RPMI8226 (cell line): ENCODE data around the gene TBX5.
A peak's percentile ranks its signal among the peaks of the same experiment; 100 is the strongest.

Experiments used
- DNase-seq: peaks from one replicate; pipeline ENCODE4 v3.0.0-alpha.2; 2015

The TBX5 gene

DNA sequence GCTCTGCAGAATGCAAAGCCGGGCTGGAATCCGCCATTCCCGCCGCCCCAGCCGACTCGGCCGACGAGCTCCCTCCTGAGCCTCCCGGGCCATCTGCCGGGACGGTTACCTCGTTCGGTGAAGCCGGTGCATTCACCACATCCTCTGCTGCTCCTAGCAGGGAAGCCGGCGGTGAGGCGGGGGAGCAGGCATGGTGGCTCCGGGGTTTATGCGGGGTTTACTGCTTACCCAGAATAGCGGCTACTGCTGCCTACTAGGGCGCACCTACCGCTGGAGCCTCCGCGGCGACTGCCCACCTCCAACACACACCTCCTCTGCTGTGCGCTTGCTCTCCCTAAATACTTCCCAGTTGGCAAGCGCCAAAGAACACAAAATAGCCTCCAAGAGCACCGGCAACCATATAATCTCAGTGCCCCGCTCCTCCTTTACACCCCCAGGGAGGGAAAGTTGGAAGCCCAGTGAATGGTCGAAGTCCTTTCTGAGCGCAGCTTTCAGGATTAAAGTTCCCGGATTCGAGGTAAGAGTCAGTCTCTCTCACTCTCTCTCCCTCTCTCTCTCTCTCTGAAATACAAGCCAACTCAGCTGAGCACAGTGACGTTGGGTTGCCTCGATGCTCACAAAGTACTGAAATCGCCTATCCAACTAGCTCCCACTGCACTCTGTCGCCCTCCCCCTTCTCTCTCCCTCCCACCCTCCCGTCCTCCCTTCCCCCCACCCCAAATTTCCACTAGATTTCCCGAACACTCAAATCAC lies at the start of gene TBX5:
TBX5 (minus strand) TSS at position 626 of the 753 bp plus-strand sequence. CDS start 2,246 bp downstream, outside the sequence.
- no peak for DNase-seq

DNA sequence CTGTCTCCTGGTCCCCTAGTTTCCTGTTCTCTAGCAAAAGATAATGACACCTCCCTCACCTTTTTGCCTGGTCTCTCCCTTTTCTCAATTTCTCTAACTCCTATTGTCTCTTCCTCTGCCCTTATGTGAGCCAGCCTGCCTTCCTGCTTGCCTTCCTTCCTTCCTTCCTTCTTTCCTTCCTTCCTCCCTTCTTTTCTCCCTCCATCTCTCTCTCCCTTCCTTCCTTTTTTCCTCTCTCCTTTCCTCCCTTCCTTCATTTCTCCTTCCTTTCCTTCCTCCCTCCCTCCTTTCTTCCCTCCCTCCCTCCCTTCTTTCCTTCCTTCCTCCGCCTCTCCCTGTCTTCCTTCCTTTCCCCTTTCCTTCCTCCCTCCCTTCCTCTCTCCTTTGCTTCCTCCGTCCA lies 45.7 kb upstream of the TBX5 start:
- no peak for DNase-seq

DNA sequence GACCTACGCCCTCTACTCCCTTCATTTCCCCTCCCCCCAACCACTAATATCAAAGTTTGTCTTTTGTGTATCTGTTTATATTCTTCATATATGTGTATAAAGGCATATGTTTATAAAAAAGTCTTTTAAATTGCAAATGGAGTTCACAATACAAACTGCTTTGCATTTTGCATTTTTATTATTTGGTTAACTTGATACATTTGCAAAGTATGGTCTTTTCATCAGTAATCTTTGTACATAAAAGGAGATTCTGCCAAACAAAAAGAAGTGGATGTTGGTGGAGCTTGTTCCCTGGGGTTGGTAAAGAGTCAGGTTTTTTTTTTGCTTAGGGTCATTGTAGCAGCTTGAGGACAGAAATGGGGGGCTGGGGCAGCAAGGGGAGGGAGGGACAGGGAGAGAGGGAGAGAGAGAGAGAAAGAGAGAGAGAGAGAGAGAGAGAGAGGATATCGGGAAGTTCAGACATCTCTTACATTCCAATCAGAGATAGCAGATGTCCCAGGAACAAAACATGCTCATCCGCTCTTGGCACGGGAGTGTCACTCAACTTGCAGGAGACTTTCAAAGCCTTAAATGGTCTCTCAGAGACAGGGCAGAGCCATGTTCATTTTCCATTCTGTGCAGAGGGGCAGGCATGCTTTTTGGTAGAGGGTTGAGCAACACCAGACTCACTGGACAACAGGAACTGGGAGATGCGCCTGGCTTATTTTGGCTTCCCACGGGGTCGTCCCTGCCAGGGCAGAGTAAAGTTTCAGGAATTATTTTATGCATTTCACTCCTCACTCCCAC lies 44.8 kb upstream of the TBX5 start:
- no peak for DNase-seq

DNA sequence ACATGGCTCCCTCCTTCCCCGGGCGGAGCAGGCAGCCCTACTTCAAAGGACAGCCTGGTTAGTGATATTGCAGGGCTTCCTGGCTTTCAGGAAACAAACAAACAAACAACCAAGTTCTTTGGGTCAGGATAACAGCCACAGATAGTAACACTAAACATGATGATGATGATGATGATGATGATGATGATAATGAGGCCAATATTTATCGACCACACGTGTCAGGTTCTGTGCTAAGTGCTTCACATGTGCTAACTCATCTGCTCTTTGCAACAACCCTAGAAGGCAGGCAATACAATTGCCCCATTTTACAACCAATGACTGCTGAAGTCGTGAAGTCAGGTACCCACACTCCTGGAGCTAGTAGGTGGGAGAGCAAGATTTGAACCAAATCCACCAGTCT lies 44.1 kb upstream of the TBX5 start:
- no peak for DNase-seq

DNA sequence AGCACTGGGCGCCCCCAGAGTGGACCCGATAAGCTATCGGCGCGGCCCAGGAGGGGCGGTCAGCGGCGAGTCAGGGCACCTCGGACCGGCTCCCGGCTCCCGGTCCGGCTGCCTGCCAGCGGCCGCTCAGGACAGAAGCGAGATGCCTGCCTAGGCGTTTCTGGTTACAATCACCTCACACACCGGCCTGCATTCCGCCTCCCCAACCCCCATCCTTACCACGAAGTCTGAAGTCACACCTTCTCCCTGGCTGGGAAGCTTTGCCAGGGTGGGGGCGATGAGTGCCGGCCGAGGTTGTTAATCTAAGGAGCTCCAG lies 42.6 kb upstream of the TBX5 start:
- no peak for DNase-seq

DNA sequence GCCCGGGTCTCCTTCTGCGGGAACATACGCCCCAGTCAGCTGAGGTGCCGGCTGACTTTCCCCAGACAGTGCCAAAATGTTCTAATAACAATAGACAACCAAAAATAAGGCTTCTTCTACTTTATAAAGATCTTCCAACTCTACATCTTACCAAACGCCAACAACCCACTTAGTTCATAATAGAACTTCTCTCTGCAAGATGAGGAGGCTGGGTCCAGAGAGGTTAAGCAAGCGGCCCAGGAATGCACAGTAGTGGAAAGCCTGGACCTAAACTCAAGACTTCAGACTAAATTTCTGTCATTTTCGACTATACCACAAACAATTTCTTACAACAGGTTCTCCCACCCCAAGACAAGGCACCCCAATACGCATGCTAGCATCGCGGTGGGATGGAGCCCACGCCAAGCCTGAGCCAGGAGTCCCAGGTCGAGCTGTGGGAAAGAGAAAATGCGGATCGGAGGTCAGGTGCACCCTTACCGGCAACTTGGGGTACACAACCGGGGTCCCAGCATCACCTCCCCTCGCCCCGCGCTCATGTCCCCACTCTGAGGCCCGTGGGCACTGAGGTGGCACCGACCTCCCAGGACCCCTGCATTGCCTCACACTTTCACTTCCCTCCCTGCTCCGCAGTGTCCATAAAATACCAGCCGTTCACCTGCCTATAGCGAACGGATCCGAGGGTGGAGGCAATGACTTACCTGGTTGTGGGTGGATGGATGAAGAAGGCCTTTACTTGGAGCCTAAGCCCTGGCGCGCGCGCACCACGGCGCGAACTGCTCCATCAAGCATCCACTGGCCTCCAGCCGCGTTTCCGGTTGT lies 42.1 kb upstream of the TBX5 start:
- no peak for DNase-seq

DNA sequence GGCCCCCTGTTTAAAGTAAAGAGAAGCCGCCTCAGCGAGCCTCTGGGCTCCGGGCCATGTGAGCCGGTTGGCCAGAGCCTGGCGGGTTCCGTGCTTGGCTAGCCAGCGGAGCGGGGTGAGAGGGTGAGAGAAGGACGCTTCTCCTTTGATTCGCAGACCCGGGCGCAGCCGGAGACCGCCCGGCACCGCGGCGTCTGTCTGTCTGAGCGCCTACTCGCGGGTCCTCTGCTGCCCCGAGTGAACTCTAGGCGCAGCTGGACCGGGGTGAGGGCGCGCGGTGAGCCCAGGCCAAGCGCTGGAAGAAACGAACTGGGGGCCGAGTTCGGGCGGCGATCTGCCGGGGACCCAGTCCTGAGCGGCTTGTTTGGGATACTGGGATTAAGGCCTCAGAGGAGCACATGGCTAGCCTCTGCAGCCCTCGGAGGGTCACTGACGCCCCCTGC lies 41.4 kb upstream of the TBX5 start:
- DNase-seq: no peak

DNA sequence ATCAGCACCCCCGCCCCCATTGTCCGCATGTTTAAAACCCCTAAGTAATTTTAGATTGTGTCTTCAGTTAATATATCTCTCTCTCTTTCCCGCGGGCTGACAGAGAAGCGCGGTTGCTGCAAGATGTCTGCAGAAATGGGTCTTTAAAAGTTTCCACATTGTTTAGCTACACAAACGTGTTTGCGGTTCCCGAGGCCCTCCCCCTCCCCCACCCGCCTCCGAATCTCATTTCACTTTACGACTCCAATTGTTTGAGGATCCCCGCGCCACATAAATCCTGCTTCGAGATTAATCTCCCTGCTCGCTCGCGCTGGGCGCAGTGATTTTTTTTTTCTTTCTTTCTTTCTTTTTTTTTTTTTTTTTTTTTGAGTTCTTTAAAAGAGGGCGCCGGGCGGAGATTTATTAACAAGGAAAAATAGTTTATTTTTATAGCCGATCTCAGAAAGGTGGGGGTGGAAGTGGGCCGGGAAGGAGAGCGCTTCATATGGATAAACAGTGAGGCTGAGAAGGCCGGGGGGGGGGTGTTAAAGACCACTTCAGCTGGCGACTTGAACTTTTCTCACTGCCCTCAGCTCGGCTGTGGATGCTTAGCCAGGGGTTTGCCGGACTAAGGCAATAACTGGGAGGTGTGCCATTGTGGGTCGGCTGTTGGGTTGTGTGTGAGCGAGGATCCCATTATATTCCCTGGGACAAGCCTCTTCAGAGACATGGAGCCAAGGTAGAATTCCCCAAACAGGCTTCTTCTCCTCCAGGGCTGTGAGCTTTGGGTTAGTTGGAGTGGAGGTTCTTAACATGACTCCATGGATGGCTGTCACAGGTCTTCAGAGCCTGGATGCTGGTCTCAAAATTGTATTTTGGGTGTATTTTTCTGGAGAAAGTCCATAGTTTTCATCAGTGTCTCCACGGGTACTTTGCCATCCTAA lies 39.7 kb upstream of the TBX5 start:
- no peak for DNase-seq

DNA sequence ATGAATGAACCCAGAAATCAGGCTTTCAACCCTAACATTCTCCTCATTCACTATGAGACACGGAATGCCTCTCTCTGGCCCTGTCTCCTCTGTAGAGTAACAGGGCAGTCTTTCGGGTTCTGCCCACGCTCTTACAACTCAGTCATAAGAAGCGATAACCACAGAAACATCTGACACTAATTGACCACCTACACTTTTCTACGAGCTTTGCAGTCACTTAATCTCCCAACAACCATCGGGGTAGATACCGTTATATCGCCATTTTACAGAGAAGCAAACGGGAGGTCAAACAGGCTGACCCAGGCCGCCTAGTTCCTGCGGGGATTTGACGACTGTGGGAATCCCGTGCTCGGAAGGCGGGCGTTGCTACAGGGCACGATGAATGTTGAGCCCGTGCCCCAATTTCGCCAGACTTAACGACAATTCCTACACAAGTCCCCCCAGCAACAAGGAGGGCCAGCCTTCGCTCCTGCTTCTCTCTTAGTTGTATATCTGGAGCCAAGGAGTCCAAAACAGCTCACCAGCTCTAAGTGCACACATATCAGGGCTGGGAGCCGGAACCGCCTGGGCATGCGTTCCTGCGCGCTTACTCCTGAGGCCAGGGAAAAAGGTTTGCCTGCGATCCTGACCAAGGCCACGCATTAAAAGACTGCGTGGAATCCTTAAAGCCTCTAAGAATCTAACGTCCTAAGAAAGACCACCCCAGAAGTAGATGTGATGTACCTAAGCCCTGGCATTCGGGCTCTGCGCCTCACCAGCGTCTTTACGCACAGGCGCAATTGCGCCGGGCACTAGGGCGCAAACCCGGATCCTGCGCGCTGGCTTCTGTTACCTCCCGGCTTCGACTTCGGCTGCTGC lies 38.7 kb upstream of the TBX5 start:
- DNase-seq: no peak

DNA sequence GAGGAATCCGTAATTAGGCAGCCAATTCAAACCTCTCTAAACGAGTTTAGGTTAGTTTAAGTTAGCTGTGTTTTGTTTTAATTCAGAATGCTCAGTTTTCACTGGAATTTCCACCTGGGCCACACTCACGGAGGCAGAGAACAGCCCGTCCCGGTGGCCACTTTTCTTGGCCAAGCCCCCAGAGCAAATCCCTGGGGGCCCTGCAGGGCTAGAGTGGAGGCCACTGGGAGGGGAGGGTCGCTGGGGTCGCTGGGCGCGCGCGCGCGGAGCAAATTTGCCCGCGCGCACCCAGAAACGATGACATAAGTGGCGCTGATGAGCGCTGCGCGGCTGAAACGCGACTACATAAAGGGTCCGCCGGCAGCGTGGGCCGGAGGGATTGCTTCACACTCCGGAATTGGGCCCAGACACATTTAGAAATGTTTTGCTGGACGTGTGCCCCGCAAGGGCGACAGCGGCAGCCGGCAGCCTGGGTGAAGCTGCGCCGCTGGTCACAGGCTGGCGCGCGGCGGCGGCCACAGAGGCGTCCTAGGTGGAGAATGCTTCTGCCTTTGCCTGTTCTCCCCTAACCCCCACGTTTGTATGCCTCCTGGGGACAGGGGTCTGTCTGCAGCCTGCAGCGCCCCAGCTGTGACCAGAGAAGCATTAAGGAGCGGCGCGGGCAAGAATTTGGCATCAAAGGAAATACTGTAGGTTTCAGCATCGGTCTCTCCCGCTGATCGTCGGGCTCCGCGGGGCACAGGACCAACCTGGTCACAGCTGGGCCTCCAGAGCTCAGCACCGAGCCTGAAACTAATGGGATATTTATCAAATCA lies 37.9 kb upstream of the TBX5 start:
- DNase-seq: no peak

DNA sequence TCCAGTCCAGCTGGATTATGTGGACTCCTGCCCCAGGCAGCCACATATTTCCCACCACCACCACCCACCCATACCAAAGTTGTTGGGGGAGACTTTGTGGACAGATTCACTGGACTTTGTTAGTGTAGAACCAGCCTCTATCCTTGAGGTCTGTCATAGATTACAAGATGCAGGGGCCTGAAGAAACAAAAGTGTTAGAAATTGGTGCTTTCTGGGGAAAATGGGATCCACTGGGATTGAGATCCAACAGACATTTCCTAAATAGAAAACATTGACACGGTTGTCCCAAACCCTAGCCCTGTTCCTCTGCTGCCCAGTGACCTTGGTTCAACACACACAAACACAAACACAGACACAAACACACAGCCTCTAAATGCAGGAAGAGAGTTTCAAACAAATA lies 36.6 kb upstream of the TBX5 start:
- no peak for DNase-seq

DNA sequence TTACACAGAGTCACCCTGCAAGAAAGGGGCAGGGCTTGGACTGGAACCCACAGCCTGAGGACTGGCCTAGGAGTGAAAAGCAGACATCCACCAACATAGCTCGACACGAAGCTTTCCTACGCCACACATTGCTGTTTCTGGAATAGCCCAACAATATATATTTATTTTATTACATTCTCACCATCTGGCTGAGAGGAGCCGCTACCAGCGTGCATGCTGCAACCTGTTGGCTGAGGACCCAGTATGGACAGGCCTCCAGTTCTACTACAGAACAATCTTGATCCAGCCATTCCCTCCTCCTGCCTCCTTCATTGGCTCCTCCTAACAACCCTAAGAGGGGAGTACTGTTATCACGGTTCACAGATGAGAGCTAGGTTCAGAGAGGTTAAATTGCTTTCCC lies 35.6 kb upstream of the TBX5 start:
- DNase-seq: no peak

DNA sequence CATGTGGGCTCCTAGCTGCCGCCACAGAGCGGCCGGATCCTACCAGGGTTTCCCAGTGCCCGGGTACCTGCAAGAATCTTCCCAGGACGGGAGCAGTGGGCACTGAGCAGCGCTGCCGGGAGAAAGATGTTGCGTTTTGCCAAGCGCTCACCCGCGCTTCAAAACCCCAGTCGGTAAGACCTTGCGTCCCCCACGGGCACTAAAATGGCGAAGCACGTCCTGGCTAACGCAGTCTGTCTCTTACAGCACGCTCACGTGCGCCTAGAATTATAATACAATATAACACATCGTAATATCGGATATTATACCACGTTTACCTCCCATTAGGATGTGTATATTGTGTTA lies 35.1 kb upstream of the TBX5 start:
- DNase-seq: no peak

DNA sequence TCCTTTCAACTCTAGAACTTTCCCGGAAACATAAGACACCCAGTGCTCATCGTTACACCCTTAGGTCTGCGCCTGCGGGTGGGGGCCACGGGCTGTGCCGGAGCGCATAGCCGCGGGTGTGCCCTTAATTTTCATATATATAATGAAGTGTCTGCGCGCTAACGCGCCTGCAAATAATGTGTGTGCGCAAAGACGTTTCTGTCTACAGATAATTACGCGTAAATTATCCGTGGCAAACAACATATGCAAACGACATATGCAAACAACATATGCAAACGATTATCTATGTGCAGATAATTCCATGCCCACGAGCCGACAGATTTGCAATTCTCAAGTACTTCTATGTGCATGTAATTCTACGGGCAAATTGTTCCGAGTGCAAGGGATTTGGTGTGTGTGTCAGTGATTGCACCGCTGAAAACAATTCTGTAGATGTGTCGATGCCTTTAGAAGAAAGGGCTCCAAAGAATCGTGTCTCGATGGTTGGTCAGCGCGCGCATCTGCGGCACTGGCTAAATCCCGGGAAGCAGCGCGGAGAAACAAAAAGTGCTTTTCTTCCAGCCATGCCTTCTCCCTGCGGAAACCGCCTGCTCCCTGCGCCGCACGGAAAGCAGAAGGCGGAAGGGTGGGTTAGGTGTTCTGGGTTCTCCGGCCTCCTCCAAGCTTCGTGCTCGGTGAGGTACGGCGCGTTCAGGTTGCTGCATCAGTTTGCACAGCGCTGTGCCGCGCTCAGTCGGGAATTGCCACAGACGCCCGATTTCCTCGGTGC lies 34.5 kb upstream of the TBX5 start:
- no peak for DNase-seq

DNA sequence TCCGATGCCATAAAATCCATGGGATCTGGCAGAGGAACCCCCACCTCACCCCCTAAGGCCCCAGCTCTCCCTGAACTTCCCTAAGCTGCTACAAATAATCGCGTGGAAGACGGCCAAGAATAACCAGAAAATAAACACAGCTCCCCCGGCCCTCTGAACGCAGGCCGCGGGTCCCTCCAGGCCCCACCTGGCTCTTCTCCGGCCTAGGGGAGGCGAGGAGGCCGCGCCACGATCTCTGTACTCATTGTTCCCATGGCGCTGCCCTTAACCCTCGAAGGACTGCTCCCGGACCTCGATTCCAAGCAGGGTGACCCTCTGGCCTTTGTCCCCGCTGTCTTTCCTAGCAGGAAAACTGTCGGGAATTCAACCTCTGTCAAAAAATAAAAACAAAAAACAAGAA lies 33.9 kb upstream of the TBX5 start:
- DNase-seq: no peak

DNA sequence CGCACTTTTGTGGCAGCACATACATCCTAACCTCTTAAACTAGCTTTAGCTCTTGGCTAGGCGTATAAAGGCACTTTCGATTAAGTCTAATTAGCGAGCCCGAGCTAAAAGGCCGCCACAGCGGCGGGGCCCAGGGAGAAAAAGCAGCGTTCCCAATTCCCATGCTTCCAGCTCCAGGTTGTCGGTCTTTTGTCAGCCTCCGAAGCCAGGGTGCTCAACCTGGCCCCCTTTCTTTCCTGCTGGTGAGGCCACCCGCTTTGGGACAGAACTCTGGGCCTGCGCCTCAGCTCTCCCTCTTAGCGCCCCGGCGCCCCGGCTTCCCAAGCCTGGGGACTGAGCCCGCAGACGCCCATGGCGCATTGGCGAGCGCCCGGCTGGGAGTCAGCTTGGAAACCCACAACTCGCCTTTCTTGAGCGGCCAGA lies 33.3 kb upstream of the TBX5 start:
- DNase-seq: no peak

DNA sequence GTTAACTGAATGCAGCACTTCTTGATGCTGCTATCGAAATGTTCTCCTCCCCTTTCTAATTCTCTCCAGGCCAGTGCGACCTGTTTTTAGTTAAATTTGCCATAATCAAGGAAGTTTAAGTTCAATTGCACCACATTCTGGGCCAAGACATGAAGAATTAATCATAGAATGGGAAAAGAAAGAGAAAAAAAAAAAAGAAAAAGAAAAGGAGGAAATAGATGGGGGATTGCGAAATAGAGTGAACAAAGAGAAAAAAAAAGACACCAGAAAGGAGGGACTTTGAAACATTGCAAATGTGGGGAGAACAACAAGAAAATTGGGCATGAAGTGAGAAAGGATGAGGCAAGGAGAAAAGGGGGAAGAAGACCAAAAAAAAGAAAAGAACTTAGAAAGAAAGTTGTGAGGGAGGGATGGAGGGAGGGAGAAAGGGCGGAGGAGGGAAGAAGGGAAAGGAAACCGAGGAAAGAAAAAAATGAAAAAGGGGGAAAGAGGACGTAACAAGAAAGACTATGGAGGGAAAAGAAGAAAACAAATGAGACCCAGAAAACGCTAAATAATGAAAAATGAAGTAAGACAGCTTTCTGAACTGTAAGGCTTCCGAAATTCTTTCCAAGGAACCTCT lies 32.8 kb upstream of the TBX5 start:
- DNase-seq: no peak

DNA sequence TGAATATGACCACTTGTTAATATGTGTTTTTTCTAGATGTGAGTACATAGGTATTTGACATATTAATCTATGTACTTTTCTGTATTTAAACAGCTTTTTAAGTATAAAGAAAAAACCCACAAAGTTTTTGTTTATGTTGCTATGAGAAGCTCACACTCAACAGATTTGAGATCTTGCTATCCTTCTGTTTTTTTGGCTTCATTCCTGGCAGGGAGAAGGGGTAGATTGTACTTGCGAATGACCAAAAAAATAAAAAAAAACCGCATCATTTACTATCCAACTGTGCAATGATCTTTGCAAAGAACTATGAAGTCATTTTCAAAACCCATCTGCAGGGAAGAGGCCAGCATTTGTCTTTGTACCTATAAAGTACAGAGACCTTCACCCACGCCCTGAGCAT lies 28.4 kb upstream of the TBX5 start:
- no peak for DNase-seq

DNA sequence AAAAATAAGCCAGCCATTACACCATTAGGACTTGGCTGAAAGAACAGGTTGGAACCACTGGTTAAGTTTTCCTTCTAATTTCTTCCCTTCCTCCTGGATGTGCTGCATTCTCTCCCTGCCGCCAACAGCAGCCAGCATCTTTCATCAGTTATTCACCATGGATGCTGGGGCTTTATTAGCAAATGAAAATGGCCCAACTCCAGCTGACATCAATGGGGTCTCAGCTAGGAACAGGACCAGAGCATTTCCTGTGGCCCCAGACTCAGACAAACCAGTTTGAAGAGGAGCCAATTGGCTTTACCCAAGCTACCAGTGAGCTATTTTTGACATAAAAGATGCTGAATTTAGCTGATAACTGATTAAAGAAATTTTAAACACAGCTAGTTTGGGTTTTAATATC lies 26.0 kb upstream of the TBX5 start:
- DNase-seq: no peak

DNA sequence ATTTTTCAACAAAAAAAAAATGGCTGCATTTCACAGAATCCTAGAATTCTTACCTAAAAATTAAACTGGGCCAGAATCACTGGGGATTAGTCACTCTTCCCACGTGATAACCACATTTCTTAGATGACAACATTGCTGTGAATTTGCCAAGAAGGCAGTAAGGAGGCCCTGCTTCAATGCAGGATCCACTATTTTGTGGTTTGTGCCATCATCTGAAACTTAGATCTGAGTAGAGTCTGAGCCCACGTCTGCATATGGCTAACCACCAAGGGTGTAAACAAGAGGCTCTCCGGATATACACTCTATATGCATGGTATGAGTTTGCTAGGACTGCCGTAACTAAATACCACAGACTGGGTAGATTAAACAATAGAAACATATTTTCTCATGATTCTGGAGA lies 24.4 kb upstream of the TBX5 start:
- DNase-seq: peak; percentile 15
